Spleen (tissue), 7 donors: ENCODE data around the gene CEP68.

ENCODE experiments used
- CTCF ChIP-seq, 11 experiments: fragments of 200-600 bp in 7 of 11; fragments of 450-650 bp in 4 of 11; sonication (generic) in 4 of 11; IDR thresholded peaks in 8 of 11; conservative IDR thresholded peaks in 3 of 11; 1 replicate in 7 of 11; 2 replicates in 4 of 11; pipeline versions ENCODE4 v1.4.0 to v1.8.0; 2016 to 2021; ENCODE audit warnings: antibody characterized with exemption in 11 of 11, inconsistent platforms in 4 of 11, mild to moderate bottlenecking in 1 of 11
- POLR2A ChIP-seq, 3 donors: fragments of 450-650 bp; IDR thresholded peaks; one replicate each; pipeline ENCODE4 v1.5.1; 2017; ENCODE audit warnings: antibody characterized with exemption in 3 of 3, mild to moderate bottlenecking in 1 of 3
- donor health status: DM: no; HTN: no; CAD: no; lungs with moderate emphysema.
- donor health status: DM: no; HTN: no; CAD: no.
- donor health status: DM: no; HTN: no; CAD: no.

GRCh38 chr2:65053199-65053598 lies 3.0 kb upstream of the CEP68 start:
- TF ChIP-seq CTCF (IDR thresholded peaks at IDR 0.05 in 8 of 11, conservative IDR thresholded peaks at IDR 0.05 in 3 of 11) (no peak), POLR2A (IDR thresholded peaks at IDR 0.05) (no peak)
